Pancreas (tissue), 10 donors: ENCODE results near the gene CLDND1. TPM values are rescaled to one million over a fixed set of nuclear protein-coding genes. Genes with fewer than 3 reads are reported as not detected.

Experiments
- ATAC-seq, 4 donors: fragments of 200-7000 bp; cut with Tn5 transposase; one replicate each; pipeline versions ENCODE4 v1.8.0 to v1.9.1; 2020; ENCODE audit warnings: mild to moderate bottlenecking in 4 of 4, moderate library complexity in 4 of 4
- DNase-seq, 6 donors: peaks; one replicate each; pipeline ENCODE4 v3.0.0-alpha.2; 2020
- FAIRE-seq: peaks from 2 replicates; lab custom pipeline; 2012; peaks lifted over from hg19 to GRCh38; lab: Jason Lieb, UNC
- H3K27ac ChIP-seq, 4 donors: fragments of 200-600 bp; sonication (generic); 1 replicate in 3 of 4; 2 replicates in 1 of 4; pipeline versions ENCODE4 v1.5.0 to v1.8.0; 2020
- H3K27me3 ChIP-seq, 4 donors: fragments of 200-600 bp; one replicate each; pipeline ENCODE4 v1.8.0; 2021
- H3K36me3 ChIP-seq, 3 donors: fragments of 200-600 bp; sonication (generic) in 1 of 3; one replicate each; pipeline versions ENCODE4 v1.5.0 to v1.8.0; 2020 to 2021
- H3K4me1 ChIP-seq, 3 donors: fragments of 200-600 bp; one replicate each; pipeline ENCODE4 v1.8.0; 2021
- H3K4me3 ChIP-seq, 4 donors: fragments of 200-600 bp; sonication (generic) in 2 of 4; one replicate each; pipeline versions ENCODE4 v1.5.0 to v1.8.0; 2020 to 2021
- H3K9me3 ChIP-seq, 4 donors: fragments of 200-600 bp; one replicate each; pipeline ENCODE4 v1.8.0; 2021
- CTCF ChIP-seq, 4 donors: fragments of 200-600 bp; sonication (generic) in 3 of 4; IDR thresholded peaks; one replicate each; pipeline versions ENCODE4 v1.5.0 to v1.8.0; 2021; ENCODE audit warnings: antibody characterized with exemption in 4 of 4
- WGBS, 2 donors: extraction: QIAGEN DNeasy Blood & Tissue Kit; methylation state at CpG; one replicate each; pipeline ENCODE4 v1.1.7; 2013; 5-methylcytosine and 5-hydroxymethylcytosine counted together
- intact Hi-C, 3 donors: fragments of 100-400 bp; cut with DNase I; formaldehyde crosslinking; loops; one replicate each; pipeline versions ENCODE4 v1.11.1 to v1.14.2; 2022
- polyA plus RNA-seq, 2 donors: library from polyadenylated mRNA; stranded (reverse); fragments of 200-250 nt; gene quantifications; one replicate each; pipeline ENCODE4 v1.2.3, GENCODE V29; 2013
- total RNA-seq, 6 donors: library from RNA; stranded (reverse); fragmentation: NEBNext Ultra II Directional in 4 of 6; extraction: Animal tissue kit (Norgen Biotek cat#: 25700) in 4 of 6; gene quantifications; one replicate each; pipeline versions ENCODE4 v1.2.1 to v1.2.4, GENCODE V29; 2021 to 2023
- donor health status: healthy with polysubstance abuse.
- donor health status: DM: no; HTN: no; CAD: no; lungs with moderate emphysema.
- donor health status: DM: no; HTN: no; CAD: no.
- donor health status: control.
- donor health status: control.
- donor health status: Bipolar disorder and iron deficiency.
- donor health status: DM: yes; HTN: yes; CAD: no.
- donor health status: DM: no; HTN: no; CAD: no.
- donor health status: DM: no; HTN: no; CAD: no.
- donor health status: DM: yes; HTN: yes; CAD: no.

Gene CLDND1
- total and polyA plus RNA-seq, 8 donors: 16.0 to 37.2 (median 22.3) TPM

- no peak for DNase-seq
- Histone ChIP-seq H3K27ac (no peak overlapping the region), H3K9me3 (no peaks in the 10 kb centered on the region), H3K36me3 (no peaks in the 10 kb centered on the region), H3K4me1 (no peaks in the 10 kb centered on the region), H3K4me3 (no peak overlapping the region), H3K27me3 (peaks cover 0 to 5% (median 2%) of the 10 kb centered on the region in 4 donors)
- no peak for FAIRE-seq
- intact Hi-C loops: no loop called here
- ATAC-seq: no peak
- no peak for TF ChIP-seq CTCF (IDR thresholded peaks at IDR 0.05)
- 69 to 86% methylated on average over 2 of the region's 2 CpGs for WGBS, 2 donors
Observed at GRCh38 chr3:98554580-98554979, 31.9 kb upstream of the CLDND1 start.

GRCh38 chr3:98553753-98554152, 31.1 kb upstream of the CLDND1 start:
- H3K27me3 ChIP-seq: peaks cover 0 to 5% (median 2%) of the 10 kb centered on the region in 4 donors
- no peak overlapping the region for H3K4me3 ChIP-seq
- TF ChIP-seq CTCF (IDR thresholded peaks at IDR 0.05): no peak
- no peaks in the 10 kb centered on the region for H3K36me3 ChIP-seq
- intact Hi-C loops: no loop called here
- H3K9me3 ChIP-seq: no peaks in the 10 kb centered on the region
- peak in 2 of 4 donors; percentile 40 to 55 for ATAC-seq
- FAIRE-seq: no peak
- H3K4me1 ChIP-seq: no peaks in the 10 kb centered on the region
- WGBS, 2 donors: 83 to 88% methylated on average over 2 of the region's 2 CpGs
- no peak overlapping the region for H3K27ac ChIP-seq
- DNase-seq: no peak

GRCh38 chr3:98553021-98553563, 30.4 kb upstream of the CLDND1 start:
- 72 to 78% methylated on average over 6 of the region's 6 CpGs for WGBS, 2 donors

GRCh38 chr3:98552232-98553020, 29.7 kb upstream of the CLDND1 start:
- WGBS, 2 donors: 79 to 81% methylated on average over 4 of the region's 4 CpGs
- FAIRE-seq (no peak), DNase-seq (no peak), ATAC-seq (no peak)
- H3K27me3 ChIP-seq: peaks cover 0 to 5% (median 2%) of the 10 kb centered on the region in 4 donors
- no peak for TF ChIP-seq CTCF (IDR thresholded peaks at IDR 0.05)
- intact Hi-C loops: no loop called here
- H3K4me1 ChIP-seq: no peaks in the 10 kb centered on the region
- no peak overlapping the region for H3K27ac ChIP-seq
- no peaks in the 10 kb centered on the region for H3K36me3 ChIP-seq
- no peaks in the 10 kb centered on the region for H3K9me3 ChIP-seq
- no peak overlapping the region for H3K4me3 ChIP-seq

More at GRCh38 chr3:98553021-98553563, 30.4 kb upstream of the CLDND1 start:
- Histone ChIP-seq H3K4me1 (no peaks in the 10 kb centered on the region), H3K27me3 (peaks cover 0 to 5% (median 2%) of the 10 kb centered on the region in 4 donors), H3K36me3 (no peaks in the 10 kb centered on the region), H3K27ac (no peak overlapping the region), H3K9me3 (no peaks in the 10 kb centered on the region), H3K4me3 (no peak overlapping the region)
- ATAC-seq: no peak
- intact Hi-C loops: no loop called here
- no peak for DNase-seq
- FAIRE-seq: no peak
- no peak for TF ChIP-seq CTCF (IDR thresholded peaks at IDR 0.05)

GRCh38 chr3:98551754-98552153, 29.1 kb upstream of the CLDND1 start:
- intact Hi-C loops: no loop called here
- FAIRE-seq (no peak), DNase-seq (no peak), ATAC-seq (peak in 2 of 4 donors; percentile 64 to 65)
- H3K9me3 ChIP-seq: no peaks in the 10 kb centered on the region
- H3K27me3 ChIP-seq: peaks cover 0 to 5% (median 2%) of the 10 kb centered on the region in 4 donors
- 56 to 64% methylated on average over 3 of the region's 3 CpGs for WGBS, 2 donors
- no peak overlapping the region for H3K4me3 ChIP-seq
- H3K27ac ChIP-seq: no peak overlapping the region
- TF ChIP-seq CTCF (IDR thresholded peaks at IDR 0.05): no peak
- no peaks in the 10 kb centered on the region for H3K4me1 ChIP-seq
- no peaks in the 10 kb centered on the region for H3K36me3 ChIP-seq
